Measurements from ENCODE around the gene XRN1. TPM values are rescaled to one million over a fixed set of nuclear protein-coding genes. Genes with fewer than 3 reads are reported as not detected.

XRN1 gene
- total RNA-seq, 1 donor from 2014 or later: 11.9 TPM

GRCh38 chr3:142481196-142481595 lies 33.4 kb upstream of the XRN1 start:
- no peak for TF ChIP-seq CTCF (conservative IDR thresholded peaks at IDR 0.05; ENCODE audit: low read depth, low read length)
- no peak overlapping the region for H3K4me3 ChIP-seq (ENCODE audit: low read depth, low read length)
- no peak for DNase-seq (ENCODE audit: low read depth)

- no peak for TF ChIP-seq CTCF (conservative IDR thresholded peaks at IDR 0.05; ENCODE audit: low read depth, low read length)
- no peak overlapping the region for H3K4me3 ChIP-seq (ENCODE audit: low read depth, low read length)
- no peak for DNase-seq (ENCODE audit: low read depth)
These were observed 23.0 kb upstream of the XRN1 start for GRCh38 chr3:142470826-142471225.

GRCh38 chr3:142468456-142468855 lies 20.6 kb upstream of the XRN1 start:
- no peak for DNase-seq (ENCODE audit: low read depth)
- H3K4me3 ChIP-seq (ENCODE audit: low read depth, low read length): no peak overlapping the region
- no peak for TF ChIP-seq CTCF (conservative IDR thresholded peaks at IDR 0.05; ENCODE audit: low read depth, low read length)

- TF ChIP-seq CTCF (conservative IDR thresholded peaks at IDR 0.05; ENCODE audit: low read depth, low read length): no peak
- H3K4me3 ChIP-seq (ENCODE audit: low read depth, low read length): no peak overlapping the region
- DNase-seq (ENCODE audit: low read depth): no peak
These were observed 19.9 kb upstream of the XRN1 start for GRCh38 chr3:142467768-142468167.

- H3K4me3 ChIP-seq (ENCODE audit: low read depth, low read length): no peak overlapping the region
- TF ChIP-seq CTCF (conservative IDR thresholded peaks at IDR 0.05; ENCODE audit: low read depth, low read length): no peak
- no peak for DNase-seq (ENCODE audit: low read depth)
These were observed 12.9 kb upstream of the XRN1 start for GRCh38 chr3:142460689-142461088.

- no peak overlapping the region for H3K4me3 ChIP-seq (ENCODE audit: low read depth, low read length)
- TF ChIP-seq CTCF (conservative IDR thresholded peaks at IDR 0.05; ENCODE audit: low read depth, low read length): no peak
- no peak for DNase-seq (ENCODE audit: low read depth)
These were observed 12.1 kb upstream of the XRN1 start for GRCh38 chr3:142459929-142460328.

- DNase-seq (ENCODE audit: low read depth): no peak
- no peak overlapping the region for H3K4me3 ChIP-seq (ENCODE audit: low read depth, low read length)
- no peak for TF ChIP-seq CTCF (conservative IDR thresholded peaks at IDR 0.05; ENCODE audit: low read depth, low read length)
These were observed 11.3 kb upstream of the XRN1 start for GRCh38 chr3:142459096-142459495.

All from epithelial cell of proximal tubule (primary cell).